Fibroblast of pulmonary artery (primary cell): ENCODE data around the gene ZCCHC24.

ENCODE experiments used
- DNase-seq: peaks from one replicate; pipeline ENCODE4 v3.0.0-alpha.2; 2010; ENCODE audit warnings: low read depth
- H3K4me3 ChIP-seq: replicated peaks from 2 replicates; pipeline ENCODE4 v1.5.1; 2011; ENCODE audit warnings: low read depth, mild to moderate bottlenecking, control low read depth, low read length, moderate library complexity
- CTCF ChIP-seq: IDR thresholded peaks from 2 replicates; pipeline ENCODE4 v1.5.1; 2011; ENCODE audit warnings: mild to moderate bottlenecking, control low read depth, low read length, inconsistent platforms; ENCODE audit errors: missing control alignments

Gene ZCCHC24

GRCh38 chr10:79385804-79386531 is 59.5 kb downstream of the ZCCHC24 start:
- DNase-seq = no peak
- TF ChIP-seq CTCF = no peak
- no peak overlapping the region for H3K4me3 ChIP-seq

- no peak overlapping the region for H3K4me3 ChIP-seq
- no peak for TF ChIP-seq CTCF
- no peak for DNase-seq
These were observed 60.0 kb downstream of the ZCCHC24 start for GRCh38 chr10:79385392-79385795.

- TF ChIP-seq CTCF = no peak
- H3K4me3 ChIP-seq = no peak overlapping the region
- DNase-seq = no peak
These were observed 60.5 kb downstream of the ZCCHC24 start for GRCh38 chr10:79384773-79385391.

GRCh38 chr10:79383974-79384606 is 61.3 kb downstream of the ZCCHC24 start:
- TF ChIP-seq CTCF = no peak
- DNase-seq = no peak
- H3K4me3 ChIP-seq = no peak overlapping the region

GRCh38 chr10:79382491-79382941 is 62.9 kb downstream of the ZCCHC24 start:
- no peak for TF ChIP-seq CTCF
- no peak for DNase-seq
- H3K4me3 ChIP-seq = no peak overlapping the region

- TF ChIP-seq CTCF = no peak
- no peak overlapping the region for H3K4me3 ChIP-seq
- DNase-seq = peak; percentile 86
These were observed 63.6 kb downstream of the ZCCHC24 start for GRCh38 chr10:79381804-79382221.
